MCF 10A (cell line): ENCODE data around the gene FAM222A. TPM values are rescaled to one million over a fixed set of nuclear protein-coding genes. Genes with fewer than 3 reads are reported as not detected.

ENCODE experiments used
- BruUV-seq: library from RNA; stranded (reverse); fragments of 400-500 nt; replicated peaks from 2 replicates; lab custom pipeline; 2021; lab: Mats Ljungman, UMichigan
- CTCF ChIA-PET: fragments of 300-600 bp; sonication (Branson Sonifier 250); formaldehyde crosslinking; extraction: SDS; loops from one replicate; lab custom pipeline; 2021; ENCODE audit warnings: antibody characterized with exemption, inconsistent platforms; lab: Yijun Ruan, JAX
- POLR2A ChIA-PET: fragments of 300-600, 350-650 bp; sonication (Branson Sonifier 250); formaldehyde crosslinking; extraction: SDS; loops from one replicate; lab custom pipeline; 2020; ENCODE audit warnings: antibody characterized with exemption, inconsistent platforms; lab: Yijun Ruan, JAX
- DNase-seq: peaks from one replicate; pipeline ENCODE4 v3.0.0-alpha.2; 2018; ENCODE audit not compliant: unreplicated experiment
- H3K27ac Mint-ChIP-seq: one replicate; pipeline ENCODE4 v1.8.0; 2022; ENCODE audit warnings: mild to moderate bottlenecking, low read depth, mixed read lengths; ENCODE audit not compliant: unreplicated experiment
- H3K27me3 Mint-ChIP-seq: one replicate; pipeline ENCODE4 v1.8.0; 2022; ENCODE audit warnings: mixed read lengths; ENCODE audit not compliant: insufficient read depth, unreplicated experiment
- H3K36me3 Mint-ChIP-seq: one replicate; pipeline ENCODE4 v1.8.0; 2022; ENCODE audit warnings: mild to moderate bottlenecking, moderate library complexity, mixed read lengths; ENCODE audit not compliant: insufficient read depth, unreplicated experiment
- H3K4me1 Mint-ChIP-seq: one replicate; pipeline ENCODE4 v1.8.0; 2022; ENCODE audit warnings: mixed read lengths; ENCODE audit not compliant: insufficient read depth, unreplicated experiment
- H3K4me3 Mint-ChIP-seq: one replicate; pipeline ENCODE4 v1.8.0; 2022; ENCODE audit warnings: mild to moderate bottlenecking, moderate library complexity, mixed read lengths; ENCODE audit not compliant: unreplicated experiment
- H3K9me3 Mint-ChIP-seq: one replicate; pipeline ENCODE4 v1.8.0; 2022; ENCODE audit warnings: mixed read lengths; ENCODE audit not compliant: unreplicated experiment
- intact Hi-C: fragments of 100-400 bp; cut with micrococcal nuclease; formaldehyde crosslinking; loops from 2 replicates; pipeline ENCODE4 v1.14.1; 2022
- total RNA-seq: library from RNA; stranded (reverse); gene quantifications from 2 replicates; pipeline ENCODE4 v1.2.3, GENCODE V29; 2022
- TF ChIP-seq, protein P1 (sequence below): fragments of 200-600 bp; IDR thresholded peaks from one replicate; pipeline ENCODE4 v1.8.0; 2022; ENCODE audit warnings: antibody characterized with exemption, mild to moderate bottlenecking; ENCODE audit not compliant: unreplicated experiment

Gene FAM222A
- total RNA-seq, 1 experiment from 2014 or later = 0.19 TPM

DNA sequence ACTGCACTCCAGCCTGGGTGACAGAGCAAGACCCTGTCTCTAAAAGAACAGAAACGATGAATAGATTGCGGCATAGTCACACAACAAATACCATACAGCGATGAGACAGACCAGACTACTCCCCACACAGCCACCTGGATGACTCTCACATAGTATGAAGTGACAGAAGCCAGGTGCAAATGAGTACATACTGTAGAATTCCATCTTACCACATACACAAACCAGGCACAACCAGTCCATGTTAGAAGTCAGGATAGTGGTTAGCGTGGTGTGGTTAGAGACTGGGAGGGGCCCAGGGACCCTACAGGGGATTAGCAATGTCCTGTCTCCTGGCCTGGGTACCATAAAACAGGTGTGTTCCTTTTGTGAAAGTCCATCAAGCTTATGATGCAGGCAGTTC, 53.8 kb downstream of the FAM222A start:
- H3K9me3 Mint-ChIP-seq = no peaks in the 10 kb centered on the region
- H3K36me3 Mint-ChIP-seq = no peaks in the 10 kb centered on the region
- H3K4me3 Mint-ChIP-seq = no peak overlapping the region
- H3K4me1 Mint-ChIP-seq = no peaks in the 10 kb centered on the region
- intact Hi-C loops = no loop called here
- H3K27me3 Mint-ChIP-seq = no peaks in the 10 kb centered on the region
- no peak for DNase-seq
- ChIA-PET CTCF (interaction anchor here (0.6 kb wide), 1 partner anchor 167 kb away, joined by 3 read pairs; no protein-coding TSS in a partner anchor), POLR2A (interaction anchor here (0.6 kb wide), 1 partner anchor 109 kb away, joined by 3 read pairs; no protein-coding TSS in a partner anchor)
- H3K27ac Mint-ChIP-seq = no peak overlapping the region
- BruUV-seq = no TSS peak
- TF ChIP-seq, protein P1, sequence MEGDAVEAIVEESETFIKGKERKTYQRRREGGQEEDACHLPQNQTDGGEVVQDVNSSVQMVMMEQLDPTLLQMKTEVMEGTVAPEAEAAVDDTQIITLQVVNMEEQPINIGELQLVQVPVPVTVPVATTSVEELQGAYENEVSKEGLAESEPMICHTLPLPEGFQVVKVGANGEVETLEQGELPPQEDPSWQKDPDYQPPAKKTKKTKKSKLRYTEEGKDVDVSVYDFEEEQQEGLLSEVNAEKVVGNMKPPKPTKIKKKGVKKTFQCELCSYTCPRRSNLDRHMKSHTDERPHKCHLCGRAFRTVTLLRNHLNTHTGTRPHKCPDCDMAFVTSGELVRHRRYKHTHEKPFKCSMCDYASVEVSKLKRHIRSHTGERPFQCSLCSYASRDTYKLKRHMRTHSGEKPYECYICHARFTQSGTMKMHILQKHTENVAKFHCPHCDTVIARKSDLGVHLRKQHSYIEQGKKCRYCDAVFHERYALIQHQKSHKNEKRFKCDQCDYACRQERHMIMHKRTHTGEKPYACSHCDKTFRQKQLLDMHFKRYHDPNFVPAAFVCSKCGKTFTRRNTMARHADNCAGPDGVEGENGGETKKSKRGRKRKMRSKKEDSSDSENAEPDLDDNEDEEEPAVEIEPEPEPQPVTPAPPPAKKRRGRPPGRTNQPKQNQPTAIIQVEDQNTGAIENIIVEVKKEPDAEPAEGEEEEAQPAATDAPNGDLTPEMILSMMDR = no peak

DNA sequence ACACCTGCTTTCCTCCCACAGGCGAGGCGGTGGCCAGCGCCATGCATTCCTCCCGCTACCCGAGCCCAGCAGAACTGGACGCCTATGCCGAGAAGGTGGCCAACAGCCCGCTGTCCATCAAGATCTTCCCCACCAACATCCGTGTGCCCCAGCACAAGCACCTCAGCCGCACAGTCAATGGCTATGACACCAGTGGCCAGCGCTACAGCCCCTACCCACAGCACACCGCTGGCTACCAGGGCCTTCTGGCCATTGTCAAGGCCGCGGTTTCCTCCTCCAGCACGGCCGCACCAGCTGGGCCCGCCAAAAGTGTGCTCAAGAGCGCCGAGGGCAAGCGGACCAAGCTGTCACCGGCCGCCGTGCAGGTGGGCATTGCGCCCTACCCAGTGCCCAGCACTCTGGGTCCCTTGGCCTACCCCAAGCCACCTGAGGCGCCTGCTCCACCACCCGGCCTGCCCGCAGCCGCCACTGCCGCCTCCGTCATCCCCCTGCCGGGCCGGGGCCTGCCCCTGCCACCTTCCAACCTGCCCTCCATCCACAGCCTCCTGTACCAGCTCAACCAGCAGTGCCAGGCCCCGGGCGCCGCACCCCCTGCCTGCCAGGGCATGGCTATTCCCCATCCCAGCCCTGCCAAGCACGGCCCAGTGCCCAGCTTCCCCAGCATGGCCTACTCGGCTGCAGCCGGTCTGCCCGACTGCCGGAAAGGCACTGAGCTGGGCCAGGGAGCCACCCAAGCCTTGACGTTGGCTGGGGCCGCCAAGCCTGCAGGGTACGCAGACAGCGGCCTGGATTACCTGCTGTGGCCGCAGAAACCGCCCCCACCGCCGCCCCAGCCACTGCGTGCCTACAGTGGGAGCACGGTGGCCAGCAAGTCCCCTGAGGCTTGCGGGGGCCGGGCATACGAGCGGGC, 54.6 kb downstream of the FAM222A start:
- Mint-ChIP-seq H3K27ac (no peak overlapping the region), H3K4me1 (peaks cover 6% of the 10 kb centered on the region), H3K9me3 (no peaks in the 10 kb centered on the region), H3K27me3 (no peaks in the 10 kb centered on the region), H3K4me3 (no peak overlapping the region), H3K36me3 (no peaks in the 10 kb centered on the region)
- BruUV-seq = no TSS peak
- TF ChIP-seq, protein P1 = no peak
- ChIA-PET CTCF (no interaction called here), POLR2A (no interaction called here)
- no peak for DNase-seq
- intact Hi-C loops = no loop called here

DNA sequence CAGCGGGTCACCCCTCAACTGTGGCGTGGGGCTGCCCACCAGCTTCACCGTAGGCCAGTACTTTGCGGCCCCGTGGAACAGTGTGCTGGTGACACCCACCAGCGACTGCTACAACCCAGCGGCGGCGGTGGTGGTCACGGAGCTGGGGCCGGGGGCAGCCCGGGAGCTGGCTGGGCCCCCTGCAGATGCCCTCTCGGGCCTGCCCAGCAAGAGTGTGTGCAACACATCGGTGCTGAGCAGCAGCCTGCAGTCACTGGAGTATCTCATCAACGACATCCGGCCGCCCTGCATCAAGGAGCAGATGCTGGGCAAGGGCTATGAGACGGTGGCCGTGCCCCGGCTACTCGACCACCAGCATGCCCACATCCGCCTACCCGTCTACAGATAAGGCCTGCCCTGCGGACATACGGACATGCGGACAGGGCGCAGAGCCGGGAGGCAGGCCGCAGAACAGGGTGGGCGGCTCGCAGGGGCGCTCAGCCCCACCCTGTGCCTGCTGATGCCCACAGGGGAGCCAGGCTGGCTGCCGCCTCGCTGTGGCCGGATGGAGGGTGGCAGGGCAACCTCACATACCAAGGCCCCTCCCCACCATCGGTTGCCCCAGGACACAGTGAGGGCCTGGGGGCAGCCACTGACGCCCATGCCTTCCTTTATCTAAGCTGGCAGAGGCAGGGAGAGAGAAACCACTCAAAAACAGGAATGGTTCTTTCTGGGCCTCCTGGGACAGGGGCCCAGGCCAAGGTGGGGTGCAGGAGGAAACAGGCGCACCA, 55.5 kb downstream of the FAM222A start:
- no peak for DNase-seq
- H3K27me3 Mint-ChIP-seq = no peaks in the 10 kb centered on the region
- BruUV-seq = no TSS peak
- no peaks in the 10 kb centered on the region for H3K36me3 Mint-ChIP-seq
- intact Hi-C loops = no loop called here
- H3K4me1 Mint-ChIP-seq = peaks cover 6% of the 10 kb centered on the region
- H3K9me3 Mint-ChIP-seq = no peaks in the 10 kb centered on the region
- CTCF ChIA-PET = no interaction called here
- POLR2A ChIA-PET = no interaction called here
- TF ChIP-seq, protein P1 = no peak
- no peak overlapping the region for H3K4me3 Mint-ChIP-seq
- no peak overlapping the region for H3K27ac Mint-ChIP-seq
